Measurements from ENCODE around the gene NDC1.

NDC1 gene

DNA sequence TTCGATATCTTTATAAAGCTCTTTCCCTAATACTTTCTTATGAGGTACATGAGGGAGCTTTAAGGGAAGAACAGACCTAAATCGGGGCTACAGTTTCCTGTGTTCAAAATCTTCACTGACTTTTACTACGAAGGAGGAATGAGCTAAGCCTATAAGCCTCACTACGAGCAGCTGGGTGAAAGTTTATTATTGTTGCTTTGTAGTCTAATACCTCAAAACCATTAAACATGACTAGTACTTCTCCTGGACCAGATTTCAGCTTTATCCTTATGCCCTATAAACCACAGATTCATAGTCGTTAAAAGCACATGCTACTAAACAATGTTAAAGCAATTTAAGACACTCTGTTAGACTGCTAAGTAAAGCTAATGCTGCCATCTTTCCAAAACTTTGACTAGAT, 30.2 kb downstream of the NDC1 start:
- Mint-ChIP-seq H3K4me1 (peaks cover 6% of the 10 kb centered on the region), H3K36me3 (peaks cover 67% of the 10 kb centered on the region), H3K9me3 (no peaks in the 10 kb centered on the region), H3K4me3 (no peak overlapping the region), H3K27me3 (no peaks in the 10 kb centered on the region), H3K27ac (no peak overlapping the region)
- ATAC-seq, result no peak

DNA sequence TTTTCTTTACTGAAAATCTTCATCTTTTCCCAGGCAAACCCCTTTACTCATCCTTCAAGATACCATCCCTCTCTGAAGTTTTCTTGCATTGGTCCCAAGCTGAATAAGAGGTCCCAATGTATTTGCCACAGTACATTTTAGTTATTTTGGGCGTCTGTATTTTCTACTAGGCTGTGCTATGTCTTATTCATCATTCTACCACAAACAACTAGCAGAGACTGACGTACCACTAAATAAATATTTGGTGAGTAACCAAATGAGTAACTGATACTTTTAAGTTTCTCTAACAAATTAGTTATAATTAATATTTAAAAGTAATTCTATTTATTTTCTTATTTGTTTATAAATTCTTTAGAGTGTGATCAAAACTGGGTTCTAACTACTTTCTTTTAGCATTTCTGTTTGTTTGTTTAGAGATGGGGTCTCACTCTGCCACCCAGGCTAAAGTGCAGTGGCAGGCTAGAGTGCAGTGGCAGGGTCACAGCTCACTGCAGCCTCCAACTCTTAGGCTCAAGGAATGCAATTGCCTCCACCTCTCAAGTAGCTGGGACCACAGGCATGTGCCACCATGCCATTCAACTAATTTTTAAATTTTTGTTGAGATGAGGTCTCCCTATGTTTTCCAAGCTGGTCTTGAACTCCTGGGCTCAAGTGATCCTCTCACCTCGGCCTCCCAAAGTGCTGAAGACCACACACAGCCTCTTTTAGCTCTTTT, 33.1 kb downstream of the NDC1 start:
- no peak overlapping the region for H3K27ac Mint-ChIP-seq
- ATAC-seq, result no peak
- H3K4me1 Mint-ChIP-seq, result no peaks in the 10 kb centered on the region
- H3K4me3 Mint-ChIP-seq, result no peak overlapping the region
- no peaks in the 10 kb centered on the region for H3K9me3 Mint-ChIP-seq
- no peaks in the 10 kb centered on the region for H3K27me3 Mint-ChIP-seq
- H3K36me3 Mint-ChIP-seq, result peaks cover 59% of the 10 kb centered on the region

DNA sequence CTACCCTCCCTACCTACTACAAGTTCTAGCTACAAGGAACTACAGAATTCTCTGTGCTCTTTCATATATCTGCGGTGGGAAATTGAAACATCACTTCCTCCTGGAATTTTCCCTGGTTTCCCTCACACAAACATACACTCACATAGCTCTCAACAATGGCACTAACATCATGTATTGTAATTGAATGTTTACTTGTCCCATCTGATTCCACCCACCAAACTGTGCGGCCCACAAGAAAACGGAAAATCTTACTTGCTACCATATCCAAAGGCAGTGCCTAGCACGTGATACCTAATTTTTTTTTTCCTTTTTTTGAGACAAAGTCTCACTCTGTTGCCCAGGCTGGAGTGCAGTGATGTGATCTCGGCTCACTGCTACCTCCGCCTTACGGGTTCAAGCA, 33.9 kb downstream of the NDC1 start:
- H3K9me3 Mint-ChIP-seq, result no peaks in the 10 kb centered on the region
- no peak for ATAC-seq
- no peaks in the 10 kb centered on the region for H3K4me1 Mint-ChIP-seq
- peaks cover 62% of the 10 kb centered on the region for H3K36me3 Mint-ChIP-seq
- H3K4me3 Mint-ChIP-seq, result no peak overlapping the region
- H3K27ac Mint-ChIP-seq, result no peak overlapping the region
- H3K27me3 Mint-ChIP-seq, result no peaks in the 10 kb centered on the region

- H3K36me3 Mint-ChIP-seq, result peaks cover 58% of the 10 kb centered on the region
- H3K4me3 Mint-ChIP-seq, result no peak overlapping the region
- H3K27ac Mint-ChIP-seq, result no peak overlapping the region
- ATAC-seq, result no peak
- H3K9me3 Mint-ChIP-seq, result no peaks in the 10 kb centered on the region
- H3K27me3 Mint-ChIP-seq, result no peaks in the 10 kb centered on the region
- H3K4me1 Mint-ChIP-seq, result no peaks in the 10 kb centered on the region
These were observed 37.5 kb downstream of the NDC1 start for GRCh38 chr1:53800621-53801020.

DNA sequence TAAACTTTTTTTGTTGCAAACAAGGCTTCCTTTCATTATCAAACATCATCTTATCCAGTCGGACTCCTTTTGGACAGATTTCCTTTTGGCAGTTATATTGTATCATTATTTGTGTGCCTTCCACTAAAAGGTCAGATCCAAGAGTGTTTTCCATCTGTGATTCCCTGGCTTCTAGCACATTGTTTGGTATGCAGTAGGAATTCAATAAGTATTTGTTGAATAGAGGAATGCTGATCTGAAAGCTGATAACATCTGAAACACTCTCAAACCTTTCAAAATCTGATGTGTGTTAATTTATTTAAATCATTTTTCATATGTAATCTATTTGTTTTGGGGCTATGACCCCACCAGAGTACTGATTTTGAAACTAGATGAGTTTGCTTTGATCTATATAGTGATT, 39.0 kb downstream of the NDC1 start:
- no peak overlapping the region for H3K4me3 Mint-ChIP-seq
- H3K27ac Mint-ChIP-seq, result no peak overlapping the region
- H3K36me3 Mint-ChIP-seq, result peaks cover 60% of the 10 kb centered on the region
- no peaks in the 10 kb centered on the region for H3K27me3 Mint-ChIP-seq
- H3K9me3 Mint-ChIP-seq, result no peaks in the 10 kb centered on the region
- no peak for ATAC-seq
- no peaks in the 10 kb centered on the region for H3K4me1 Mint-ChIP-seq

GRCh38 chr1:53792806-53793205, 45.3 kb downstream of the NDC1 start:
- Mint-ChIP-seq H3K36me3 (peaks cover 55% of the 10 kb centered on the region), H3K4me1 (no peaks in the 10 kb centered on the region), H3K9me3 (no peaks in the 10 kb centered on the region)

DNA sequence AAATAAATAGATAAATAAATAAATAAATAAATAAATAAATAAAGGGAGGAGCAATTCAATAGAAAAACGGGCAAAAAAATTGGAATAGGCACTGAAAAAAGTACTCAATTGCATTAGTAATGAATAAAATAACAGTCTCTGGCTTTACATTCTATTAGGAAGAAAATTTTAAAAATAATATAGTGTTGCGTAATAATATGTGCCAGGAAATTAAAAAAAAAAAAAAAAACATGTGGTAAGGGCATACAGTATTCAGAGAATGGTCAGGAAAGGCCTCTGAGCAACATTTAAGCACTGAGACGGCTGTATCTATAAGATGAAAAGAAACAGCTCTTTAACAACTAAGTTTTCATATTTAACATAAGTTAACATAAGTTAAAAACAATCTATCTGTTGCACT, 50.4 kb downstream of the NDC1 start:
- no peak overlapping the region for H3K4me3 Mint-ChIP-seq
- ATAC-seq, result no peak
- no peaks in the 10 kb centered on the region for H3K4me1 Mint-ChIP-seq
- no peak overlapping the region for H3K27ac Mint-ChIP-seq
- peaks cover 53% of the 10 kb centered on the region for H3K36me3 Mint-ChIP-seq
- H3K9me3 Mint-ChIP-seq, result no peaks in the 10 kb centered on the region
- no peaks in the 10 kb centered on the region for H3K27me3 Mint-ChIP-seq

More at GRCh38 chr1:53792806-53793205, 45.3 kb downstream of the NDC1 start:
- Mint-ChIP-seq H3K4me3 (no peak overlapping the region), H3K27ac (no peak overlapping the region), H3K27me3 (no peaks in the 10 kb centered on the region)
- no peak for ATAC-seq

DNA sequence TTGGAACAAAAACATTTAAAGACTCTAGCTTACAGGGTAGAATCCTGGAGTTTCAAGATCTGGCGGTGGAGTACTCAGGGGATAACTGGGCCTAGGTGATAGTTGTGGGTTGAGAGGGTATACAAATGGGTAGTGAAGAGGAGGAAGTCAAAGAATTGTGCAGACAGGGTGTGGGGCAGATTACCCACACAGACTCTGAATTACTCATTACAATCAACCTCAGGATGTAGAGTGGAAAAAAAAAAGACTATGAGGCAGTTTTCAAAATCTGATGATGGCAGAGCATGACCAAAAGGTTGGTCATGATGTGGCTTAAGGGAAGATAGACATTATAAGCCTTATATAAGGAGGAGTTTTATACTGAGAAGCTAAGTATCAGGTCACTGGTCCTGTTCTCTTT, 55.0 kb downstream of the NDC1 start:
- no peaks in the 10 kb centered on the region for H3K27me3 Mint-ChIP-seq
- peak; percentile 48 for ATAC-seq
- H3K4me3 Mint-ChIP-seq, result no peak overlapping the region
- H3K36me3 Mint-ChIP-seq, result peaks cover 53% of the 10 kb centered on the region
- H3K4me1 Mint-ChIP-seq, result no peaks in the 10 kb centered on the region
- no peak overlapping the region for H3K27ac Mint-ChIP-seq
- H3K9me3 Mint-ChIP-seq, result no peaks in the 10 kb centered on the region

GRCh38 chr1:53781654-53782053, 56.4 kb downstream of the NDC1 start:
- H3K27me3 Mint-ChIP-seq, result no peaks in the 10 kb centered on the region
- H3K9me3 Mint-ChIP-seq, result no peaks in the 10 kb centered on the region
- ATAC-seq, result no peak
- H3K4me3 Mint-ChIP-seq, result no peak overlapping the region
- H3K36me3 Mint-ChIP-seq, result peaks cover 52% of the 10 kb centered on the region
- no peaks in the 10 kb centered on the region for H3K4me1 Mint-ChIP-seq
- H3K27ac Mint-ChIP-seq, result no peak overlapping the region

GRCh38 chr1:53777272-53777671, 60.8 kb downstream of the NDC1 start:
- no peak overlapping the region for H3K27ac Mint-ChIP-seq
- no peaks in the 10 kb centered on the region for H3K4me1 Mint-ChIP-seq
- H3K4me3 Mint-ChIP-seq, result no peak overlapping the region
- no peak for ATAC-seq
- H3K36me3 Mint-ChIP-seq, result peaks cover 40% of the 10 kb centered on the region
- no peaks in the 10 kb centered on the region for H3K27me3 Mint-ChIP-seq
- no peaks in the 10 kb centered on the region for H3K9me3 Mint-ChIP-seq

DNA sequence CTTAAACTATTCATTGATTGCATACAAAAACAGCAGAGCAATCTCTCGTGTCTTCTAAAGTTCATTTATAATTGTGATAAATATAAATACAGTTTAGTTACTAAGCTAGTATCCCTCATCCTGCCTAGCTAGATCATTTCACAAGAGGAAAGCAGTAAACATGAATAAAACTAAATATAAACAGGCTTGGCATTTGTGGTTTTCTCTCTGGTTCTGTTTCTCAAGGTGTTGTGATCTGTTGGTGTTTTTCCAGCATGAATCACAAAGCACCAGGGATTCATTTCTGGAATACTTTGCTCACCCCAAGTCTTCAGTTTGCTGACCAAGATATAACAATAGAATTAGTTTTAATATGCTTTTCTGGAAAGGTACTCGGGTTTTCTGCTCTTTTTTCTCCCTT, 66.4 kb downstream of the NDC1 start:
- no peak for ATAC-seq
- Mint-ChIP-seq H3K9me3 (no peaks in the 10 kb centered on the region), H3K27ac (no peak overlapping the region), H3K27me3 (no peaks in the 10 kb centered on the region), H3K36me3 (peaks cover 34% of the 10 kb centered on the region), H3K4me1 (no peaks in the 10 kb centered on the region), H3K4me3 (no peak overlapping the region)

- no peak overlapping the region for H3K27ac Mint-ChIP-seq
- H3K27me3 Mint-ChIP-seq, result no peaks in the 10 kb centered on the region
- H3K9me3 Mint-ChIP-seq, result no peaks in the 10 kb centered on the region
- H3K4me3 Mint-ChIP-seq, result no peak overlapping the region
- no peaks in the 10 kb centered on the region for H3K4me1 Mint-ChIP-seq
- peaks cover 51% of the 10 kb centered on the region for H3K36me3 Mint-ChIP-seq
- no peak for ATAC-seq
These were observed 68.3 kb downstream of the NDC1 start for GRCh38 chr1:53769780-53770179.

- Mint-ChIP-seq H3K9me3 (no peaks in the 10 kb centered on the region), H3K4me3 (no peak overlapping the region), H3K27ac (no peak overlapping the region), H3K27me3 (no peaks in the 10 kb centered on the region), H3K36me3 (peaks cover 56% of the 10 kb centered on the region), H3K4me1 (no peaks in the 10 kb centered on the region)
- no peak for ATAC-seq
These were observed 68.9 kb downstream of the NDC1 start for GRCh38 chr1:53769184-53769583.

DNA sequence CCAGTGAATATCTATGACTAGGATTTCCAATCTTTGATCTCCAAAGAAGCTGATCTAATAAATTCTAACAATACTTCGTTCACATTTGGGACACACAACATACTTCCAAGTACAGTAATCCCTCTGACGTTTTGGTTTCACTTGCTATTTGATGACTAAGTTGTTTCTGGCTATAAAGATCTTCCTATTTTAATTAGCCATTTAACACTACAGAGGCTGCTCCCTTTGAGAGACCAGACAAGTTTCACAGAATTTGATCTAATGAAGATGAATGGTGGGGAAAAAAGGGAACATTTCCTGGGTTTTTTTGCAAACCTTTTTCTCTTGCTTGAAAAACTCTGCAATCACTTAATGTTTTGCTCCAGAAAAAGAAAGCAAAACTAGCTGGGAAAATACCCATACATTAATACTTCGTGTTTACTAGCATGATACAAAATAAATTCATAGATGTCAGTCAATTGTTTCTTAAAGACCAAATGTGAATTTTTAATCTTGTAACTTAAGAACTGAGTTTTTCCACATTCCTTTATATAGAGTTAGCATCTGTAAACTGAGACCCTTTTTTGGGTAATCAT, 71.2 kb downstream of the NDC1 start:
- Mint-ChIP-seq H3K9me3 (peaks cover 10% of the 10 kb centered on the region), H3K4me3 (no peak overlapping the region), H3K27ac (no peak overlapping the region), H3K36me3 (peaks cover 62% of the 10 kb centered on the region), H3K4me1 (no peaks in the 10 kb centered on the region), H3K27me3 (no peaks in the 10 kb centered on the region)
- no peak for ATAC-seq

DNA sequence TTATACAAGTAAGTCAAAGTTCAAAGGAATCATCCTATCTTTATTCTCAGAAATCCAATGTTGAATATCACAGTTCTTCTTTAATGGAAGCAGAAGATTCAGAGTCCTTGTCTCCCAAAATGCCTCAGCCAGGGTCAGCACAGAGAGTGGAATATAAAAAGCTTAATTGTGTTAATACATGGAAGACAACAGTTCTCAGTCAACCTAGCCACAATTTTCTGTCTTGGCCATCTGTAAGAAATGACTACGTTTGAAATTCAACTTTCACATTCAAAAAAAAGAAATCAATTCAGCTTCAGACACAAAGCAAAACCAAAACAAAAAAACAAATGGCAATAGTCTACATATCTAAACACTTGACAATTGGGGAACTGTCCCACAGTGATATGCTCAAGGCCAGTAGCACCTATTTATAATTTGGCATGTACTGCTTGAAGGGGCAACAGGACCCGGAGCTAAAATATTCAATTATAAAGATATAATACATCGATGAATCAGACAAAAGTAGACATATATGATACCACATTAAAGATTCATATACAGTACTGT, 71.8 kb downstream of the NDC1 start:
- Mint-ChIP-seq H3K9me3 (peaks cover 10% of the 10 kb centered on the region), H3K27ac (no peak overlapping the region), H3K4me1 (no peaks in the 10 kb centered on the region), H3K4me3 (no peak overlapping the region), H3K27me3 (no peaks in the 10 kb centered on the region), H3K36me3 (peaks cover 67% of the 10 kb centered on the region)
- no peak for ATAC-seq

- ATAC-seq, result no peak
- H3K9me3 Mint-ChIP-seq, result peaks cover 10% of the 10 kb centered on the region
- H3K27ac Mint-ChIP-seq, result no peak overlapping the region
- peaks cover 61% of the 10 kb centered on the region for H3K36me3 Mint-ChIP-seq
- H3K4me1 Mint-ChIP-seq, result no peaks in the 10 kb centered on the region
- no peak overlapping the region for H3K4me3 Mint-ChIP-seq
- no peaks in the 10 kb centered on the region for H3K27me3 Mint-ChIP-seq
These were observed 72.4 kb downstream of the NDC1 start for GRCh38 chr1:53765657-53766056.
